HG03442 (cell line): ENCODE measurements around the gene SIX1.

ENCODE experiments used
- ATAC-seq: cut with Tn5 transposase; IDR thresholded peaks from one replicate; pipeline ENCODE4 v1.9.1; 2021; ENCODE audit warnings: mild to moderate bottlenecking, moderate library complexity; ENCODE audit not compliant: unreplicated experiment

SIX1 gene

DNA sequence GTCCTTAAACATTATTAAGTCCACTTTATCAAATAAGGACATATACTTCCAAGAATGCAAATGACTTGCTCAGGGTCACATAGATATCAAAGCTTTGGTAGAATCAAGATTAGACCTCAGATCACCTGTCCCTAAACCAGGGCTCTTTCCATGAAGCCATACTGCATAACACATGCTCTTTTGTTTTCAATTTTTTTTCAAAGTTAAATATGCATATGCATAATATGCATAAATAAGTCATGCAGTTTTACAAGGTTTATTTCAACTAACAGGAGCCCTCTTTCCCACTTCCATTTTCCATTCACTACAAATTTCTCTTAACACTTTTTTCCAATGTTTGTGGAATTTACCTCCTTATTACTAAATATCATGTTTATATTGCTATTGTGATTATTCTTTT, 53.1 kb downstream of the SIX1 start:
- ATAC-seq, result no peak

DNA sequence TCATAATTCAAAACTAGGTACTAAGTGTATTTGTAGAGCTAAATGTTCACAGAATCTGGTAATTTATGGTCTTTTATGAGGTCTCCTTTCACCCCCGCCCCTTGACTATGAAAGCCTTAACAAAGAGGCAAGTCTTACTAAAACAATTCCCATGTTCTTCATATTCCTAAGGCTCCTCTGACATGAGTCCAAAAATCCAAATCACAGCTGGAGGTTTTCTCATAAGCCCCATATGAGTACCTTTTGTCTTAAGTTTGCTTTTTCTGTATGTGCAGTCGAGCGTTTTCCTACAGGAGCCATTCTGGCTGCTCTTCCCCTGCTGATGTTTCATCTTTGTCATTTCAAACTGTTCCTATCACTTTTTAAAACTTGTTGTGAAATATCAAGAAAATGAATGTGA, 55.2 kb downstream of the SIX1 start:
- no peak for ATAC-seq
